ENCODE results near the gene CIAPIN1.

The CIAPIN1 gene

DNA sequence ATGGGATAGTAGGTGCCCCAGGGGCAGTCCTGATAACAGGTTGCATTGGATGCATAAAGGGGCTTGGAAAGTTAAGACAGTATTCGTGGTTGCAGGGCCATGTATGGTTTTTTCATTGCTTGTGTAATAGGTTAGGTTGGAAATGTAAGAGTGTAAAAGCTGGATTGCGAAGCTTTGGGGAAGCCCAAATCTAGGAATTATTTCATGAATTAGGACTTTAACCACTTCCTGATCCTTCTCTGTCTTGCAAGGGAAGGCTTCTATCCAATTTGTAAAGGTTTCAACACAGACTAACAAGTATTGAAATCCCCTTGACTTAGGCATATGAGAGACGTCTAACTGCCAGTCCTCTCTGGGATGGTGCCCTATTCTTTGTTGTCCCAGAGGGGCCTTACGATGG is 50.4 kb downstream of the CIAPIN1 start:
- Histone ChIP-seq H3K36me3 (no peaks in the 10 kb centered on the region), H3K4me3 (ENCODE audit: low read depth in 1 of 2, low read length in 1 of 2) (no peak overlapping the region)

DNA sequence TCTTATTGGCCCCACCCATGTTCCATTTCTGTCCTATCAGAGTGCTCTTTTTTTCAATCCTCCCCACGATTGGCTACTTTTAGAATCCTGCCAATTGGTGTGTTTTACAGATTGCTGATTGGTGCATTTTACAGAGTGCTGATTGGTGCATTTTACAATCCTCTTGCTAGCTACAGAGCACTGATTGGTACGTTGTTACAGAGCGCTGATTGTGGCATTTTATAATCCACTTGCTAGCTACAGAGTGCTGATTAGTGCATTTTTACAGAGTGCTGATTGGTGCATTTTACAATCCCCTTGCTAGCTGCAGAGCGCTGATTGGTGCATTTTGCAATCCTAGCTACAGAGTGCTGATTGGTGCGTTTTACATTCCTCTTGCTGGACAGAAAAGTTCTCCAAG is 52.2 kb downstream of the CIAPIN1 start:
- H3K9me3 ChIP-seq, result no peaks in the 10 kb centered on the region
- no peak overlapping the region for H3K4me3 ChIP-seq (ENCODE audit: low read depth in 1 of 2, low read length in 1 of 2)
- TF ChIP-seq, protein P1, sequence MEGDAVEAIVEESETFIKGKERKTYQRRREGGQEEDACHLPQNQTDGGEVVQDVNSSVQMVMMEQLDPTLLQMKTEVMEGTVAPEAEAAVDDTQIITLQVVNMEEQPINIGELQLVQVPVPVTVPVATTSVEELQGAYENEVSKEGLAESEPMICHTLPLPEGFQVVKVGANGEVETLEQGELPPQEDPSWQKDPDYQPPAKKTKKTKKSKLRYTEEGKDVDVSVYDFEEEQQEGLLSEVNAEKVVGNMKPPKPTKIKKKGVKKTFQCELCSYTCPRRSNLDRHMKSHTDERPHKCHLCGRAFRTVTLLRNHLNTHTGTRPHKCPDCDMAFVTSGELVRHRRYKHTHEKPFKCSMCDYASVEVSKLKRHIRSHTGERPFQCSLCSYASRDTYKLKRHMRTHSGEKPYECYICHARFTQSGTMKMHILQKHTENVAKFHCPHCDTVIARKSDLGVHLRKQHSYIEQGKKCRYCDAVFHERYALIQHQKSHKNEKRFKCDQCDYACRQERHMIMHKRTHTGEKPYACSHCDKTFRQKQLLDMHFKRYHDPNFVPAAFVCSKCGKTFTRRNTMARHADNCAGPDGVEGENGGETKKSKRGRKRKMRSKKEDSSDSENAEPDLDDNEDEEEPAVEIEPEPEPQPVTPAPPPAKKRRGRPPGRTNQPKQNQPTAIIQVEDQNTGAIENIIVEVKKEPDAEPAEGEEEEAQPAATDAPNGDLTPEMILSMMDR (IDR thresholded peaks at IDR 0.05), result no peak
- H3K36me3 ChIP-seq, result no peaks in the 10 kb centered on the region
- H3K27me3 ChIP-seq, result peaks cover 10% of the 10 kb centered on the region
- no peaks in the 10 kb centered on the region for H3K4me1 ChIP-seq (ENCODE audit: control insufficient read depth in 1 of 2, insufficient read depth in 1 of 2, low read depth in 1 of 2, low read length in 1 of 2)
- H3K27ac ChIP-seq, result no peak overlapping the region

More for the DNA sequence above, 50.4 kb downstream of the CIAPIN1 start:
- no peaks in the 10 kb centered on the region for H3K9me3 ChIP-seq
- H3K27me3 ChIP-seq, result no peaks in the 10 kb centered on the region
- TF ChIP-seq, protein P1 (IDR thresholded peaks at IDR 0.05), result no peak
- H3K27ac ChIP-seq, result no peak overlapping the region
- H3K4me1 ChIP-seq (ENCODE audit: control insufficient read depth in 1 of 2, insufficient read depth in 1 of 2, low read depth in 1 of 2, low read length in 1 of 2), result no peaks in the 10 kb centered on the region

DNA sequence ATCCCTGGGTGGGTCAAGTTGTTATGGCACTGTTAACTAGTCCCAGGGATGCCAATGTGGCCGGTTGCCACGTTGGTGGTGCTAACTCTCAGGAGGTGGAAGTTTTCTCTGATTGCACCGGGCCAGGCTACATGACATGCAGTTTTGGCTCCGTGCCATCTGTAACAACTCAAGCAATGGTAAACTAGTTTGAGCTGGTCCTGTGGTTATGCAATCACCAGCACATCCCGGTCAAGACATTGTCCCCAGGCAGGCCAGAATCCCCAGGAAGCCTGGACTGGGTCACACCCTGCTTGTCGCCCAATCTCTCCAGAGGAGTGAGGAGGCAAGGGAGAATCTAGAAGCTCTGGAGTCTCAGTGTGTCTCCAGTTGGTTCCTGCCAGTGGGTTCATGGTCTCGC is 52.7 kb downstream of the CIAPIN1 start:
- no peaks in the 10 kb centered on the region for H3K9me3 ChIP-seq
- no peak overlapping the region for H3K27ac ChIP-seq
- no peak overlapping the region for H3K4me3 ChIP-seq (ENCODE audit: low read depth in 1 of 2, low read length in 1 of 2)
- H3K4me1 ChIP-seq (ENCODE audit: control insufficient read depth in 1 of 2, insufficient read depth in 1 of 2, low read depth in 1 of 2, low read length in 1 of 2), result no peaks in the 10 kb centered on the region
- H3K27me3 ChIP-seq, result peaks cover 10% of the 10 kb centered on the region
- TF ChIP-seq, protein P1 (IDR thresholded peaks at IDR 0.05), result no peak
- no peaks in the 10 kb centered on the region for H3K36me3 ChIP-seq

DNA sequence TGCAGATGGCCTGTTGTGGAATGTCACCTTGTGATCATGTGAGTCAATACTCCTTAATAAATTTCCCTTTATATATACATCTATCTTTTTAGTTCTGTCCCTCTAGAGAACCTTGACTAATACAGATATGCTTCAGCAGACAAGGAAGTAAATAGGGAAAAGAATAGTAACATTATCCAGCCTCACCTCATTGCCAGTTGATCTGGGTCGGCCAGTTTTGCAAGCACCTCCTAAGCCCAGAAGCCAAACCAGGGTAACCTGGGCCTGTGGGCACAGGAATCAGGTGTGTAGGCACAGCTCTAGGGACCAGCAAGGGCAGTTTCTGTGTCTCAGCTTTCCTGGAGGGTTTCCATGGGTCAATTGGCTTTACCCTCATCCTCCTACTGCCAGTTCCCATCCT is 54.5 kb downstream of the CIAPIN1 start:
- TF ChIP-seq, protein P1 (IDR thresholded peaks at IDR 0.05), result no peak
- no peaks in the 10 kb centered on the region for H3K4me1 ChIP-seq (ENCODE audit: control insufficient read depth in 1 of 2, insufficient read depth in 1 of 2, low read depth in 1 of 2, low read length in 1 of 2)
- no peaks in the 10 kb centered on the region for H3K36me3 ChIP-seq
- H3K9me3 ChIP-seq, result no peaks in the 10 kb centered on the region
- H3K27me3 ChIP-seq, result peaks cover 20% of the 10 kb centered on the region
- no peak overlapping the region for H3K4me3 ChIP-seq (ENCODE audit: low read depth in 1 of 2, low read length in 1 of 2)
- no peak overlapping the region for H3K27ac ChIP-seq

DNA sequence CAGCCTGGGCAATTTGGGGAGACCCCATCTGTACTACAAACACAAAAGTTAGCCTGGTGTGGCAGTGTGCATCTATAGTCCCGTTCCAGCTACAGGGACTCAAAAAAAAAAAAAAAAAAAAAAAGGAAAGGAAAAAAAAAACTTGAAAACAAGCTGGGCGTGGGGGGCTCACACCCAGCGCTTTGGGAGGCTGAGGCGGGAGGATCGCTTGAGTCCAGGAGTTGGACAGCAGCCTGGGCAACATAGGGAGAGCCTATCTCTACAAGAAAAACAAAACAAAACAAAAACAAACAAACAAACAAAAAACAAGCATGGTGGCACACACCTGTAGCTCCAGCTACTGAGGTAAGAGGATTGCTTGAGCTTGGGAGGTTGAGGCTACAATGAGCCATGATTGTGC is 55.5 kb downstream of the CIAPIN1 start:
- Histone ChIP-seq H3K9me3 (no peaks in the 10 kb centered on the region), H3K36me3 (no peaks in the 10 kb centered on the region), H3K4me1 (ENCODE audit: control insufficient read depth in 1 of 2, insufficient read depth in 1 of 2, low read depth in 1 of 2, low read length in 1 of 2) (no peaks in the 10 kb centered on the region), H3K27ac (no peak overlapping the region), H3K4me3 (ENCODE audit: low read depth in 1 of 2, low read length in 1 of 2) (no peak overlapping the region), H3K27me3 (peaks cover 20% of the 10 kb centered on the region)
- TF ChIP-seq, protein P1 (IDR thresholded peaks at IDR 0.05), result no peak

DNA sequence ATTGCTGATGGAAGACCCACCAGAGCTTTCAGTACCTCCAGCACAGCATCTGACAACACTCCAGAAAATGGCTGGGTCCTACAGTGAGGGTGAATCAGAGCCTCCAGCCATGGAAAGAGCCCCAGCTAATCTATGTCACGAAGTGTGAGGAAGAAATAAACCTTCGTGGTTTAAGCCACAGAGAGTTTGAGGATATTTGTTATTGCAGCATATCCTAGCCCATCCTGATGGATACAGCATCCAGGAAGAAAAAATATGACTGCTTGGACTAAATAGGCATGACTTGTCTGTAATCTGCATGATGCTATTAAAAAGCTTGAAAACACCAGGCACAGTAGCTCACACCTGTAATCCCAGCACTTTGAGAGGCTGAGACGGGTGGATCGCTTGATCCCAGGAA is 55.9 kb downstream of the CIAPIN1 start:
- TF ChIP-seq, protein P1 (IDR thresholded peaks at IDR 0.05), result no peak

More for the DNA sequence above, 55.9 kb downstream of the CIAPIN1 start:
- no peak overlapping the region for H3K4me3 ChIP-seq (ENCODE audit: low read depth in 1 of 2, low read length in 1 of 2)
- no peaks in the 10 kb centered on the region for H3K9me3 ChIP-seq
- H3K4me1 ChIP-seq (ENCODE audit: control insufficient read depth in 1 of 2, insufficient read depth in 1 of 2, low read depth in 1 of 2, low read length in 1 of 2), result no peaks in the 10 kb centered on the region
- no peak overlapping the region for H3K27ac ChIP-seq
- H3K27me3 ChIP-seq, result peaks cover 24% of the 10 kb centered on the region
- H3K36me3 ChIP-seq, result no peaks in the 10 kb centered on the region

Measured in neutrophil (primary cell).